PFSK-1 (cell line): ENCODE results near the gene ADPRHL1.
A peak's percentile ranks its signal among the peaks of the same experiment; 100 is the strongest.

Source experiments
- FOXP2 ChIP-seq: optimal IDR thresholded peaks from 2 replicates; pipeline ENCODE3; 2011; ENCODE audit warnings: borderline replicate concordance, control low read depth, inconsistent platforms; ENCODE audit not compliant: insufficient read depth; ENCODE audit errors: extremely low read length, extremely low read depth
- POLR2AphosphoS5 ChIP-seq: IDR thresholded peaks from 2 replicates; pipeline ENCODE4 v1.6.1; 2012; ENCODE audit warnings: low read depth, mild to moderate bottlenecking, control low read depth, low read length, moderate library complexity
- REST ChIP-seq, 2 experiments: IDR thresholded peaks; 2 replicates each; pipeline versions ENCODE4 v1.6.1 to v1.8.0; 2011 to 2012; ENCODE audit warnings: low read depth in 2 of 2, low read length in 2 of 2, control low read depth in 1 of 2, inconsistent platforms in 1 of 2, mild to moderate bottlenecking in 1 of 2, moderate library complexity in 1 of 2; ENCODE audit not compliant: insufficient read depth in 1 of 2
- SIN3A ChIP-seq: IDR thresholded peaks from 2 replicates; pipeline ENCODE4 v1.6.1; 2012; ENCODE audit warnings: mild to moderate bottlenecking, low read length, moderate library complexity, borderline replicate concordance; ENCODE audit not compliant: insufficient read depth
- TAF1 ChIP-seq: IDR thresholded peaks from 2 replicates; pipeline ENCODE4 v1.6.1; 2012; ENCODE audit warnings: low read length, control low read depth, borderline replicate concordance; ENCODE audit not compliant: insufficient read depth

The ADPRHL1 gene

GRCh38 chr13:113449693-113450347, 3.5 kb downstream of the ADPRHL1 start:
- TF ChIP-seq FOXP2: no peak
- no peak for TF ChIP-seq SIN3A
- no peak for TF ChIP-seq TAF1
- TF ChIP-seq REST (IDR thresholded peaks at IDR 0.05; ENCODE audit: insufficient read depth in 1 of 2, low read depth in 2 of 2, low read length in 2 of 2): no peak
- no peak for TF ChIP-seq POLR2AphosphoS5

- TF ChIP-seq REST (IDR thresholded peaks at IDR 0.05; ENCODE audit: insufficient read depth in 1 of 2, low read depth in 2 of 2, low read length in 2 of 2) (no peak), POLR2AphosphoS5 (peak; percentile 56; the same call in 1 of the 2 replicates), SIN3A (no peak), FOXP2 (peak; percentile 36), TAF1 (peak; percentile 22; the same call in 1 of the 2 replicates)
These were observed 4.2 kb downstream of the ADPRHL1 start for GRCh38 chr13:113448885-113449692.

GRCh38 chr13:113448545-113448884, 4.8 kb downstream of the ADPRHL1 start:
- no peak for TF ChIP-seq SIN3A
- no peak for TF ChIP-seq POLR2AphosphoS5
- no peak for TF ChIP-seq REST (IDR thresholded peaks at IDR 0.05; ENCODE audit: insufficient read depth in 1 of 2, low read depth in 2 of 2, low read length in 2 of 2)
- no peak for TF ChIP-seq FOXP2
- no peak for TF ChIP-seq TAF1

- TF ChIP-seq REST (IDR thresholded peaks at IDR 0.05; ENCODE audit: insufficient read depth in 1 of 2, low read depth in 2 of 2, low read length in 2 of 2) (no peak), POLR2AphosphoS5 (no peak), FOXP2 (no peak)
These were observed 5.7 kb downstream of the ADPRHL1 start for GRCh38 chr13:113447596-113447995.

GRCh38 chr13:113446488-113446854, 6.8 kb downstream of the ADPRHL1 start:
- TF ChIP-seq FOXP2 (no peak), POLR2AphosphoS5 (no peak), SIN3A (no peak), REST (IDR thresholded peaks at IDR 0.05; ENCODE audit: insufficient read depth in 1 of 2, low read depth in 2 of 2, low read length in 2 of 2) (no peak), TAF1 (no peak)
